CD14-positive monocyte (primary cell): ENCODE results near the gene HRH2. TPM values are rescaled to one million over a fixed set of nuclear protein-coding genes. Genes with fewer than 3 reads are reported as not detected.

Experiments used
- DNase-seq, 3 donors: peaks; one replicate each; pipeline ENCODE4 v3.0.0-alpha.2; 2011 to 2022
- H2AFZ ChIP-seq: 2 replicates; pipeline ENCODE4 v1.6.0; 2012; ENCODE audit warnings: mild to moderate bottlenecking, low read depth, low read length, inconsistent platforms; ENCODE audit not compliant: insufficient read depth, poor library complexity, severe bottlenecking
- H3K27ac ChIP-seq, 2 donors: 1 replicate in 1 of 2; 2 replicates in 1 of 2; pipeline ENCODE4 v1.5.1; 2012 to 2013; ENCODE audit warnings: low read length in 2 of 2, control low read depth in 1 of 2, inconsistent platforms in 1 of 2, low read depth in 1 of 2, mild to moderate bottlenecking in 1 of 2
- H3K27me3 ChIP-seq, 2 donors: one replicate each; pipeline versions ENCODE4 v1.6.0 to v1.6.1; 2011 to 2013; ENCODE audit warnings: low read length in 2 of 2; ENCODE audit not compliant: control insufficient read depth in 2 of 2, insufficient read depth in 2 of 2
- H3K36me3 ChIP-seq, 2 donors: replicated peaks in 1 of 2; 1 replicate in 1 of 2; 2 replicates in 1 of 2; pipeline versions ENCODE4 v1.5.1 to v1.6.1; 2012 to 2013; ENCODE audit warnings: low read length in 2 of 2, control low read depth in 1 of 2, inconsistent platforms in 1 of 2, mild to moderate bottlenecking in 1 of 2; ENCODE audit not compliant: insufficient read depth in 2 of 2, control insufficient read depth in 1 of 2
- H3K4me1 ChIP-seq, 2 donors: 1 replicate in 1 of 2; 2 replicates in 1 of 2; pipeline versions ENCODE4 v1.5.1 to v1.6.1; 2012 to 2013; ENCODE audit warnings: low read length in 2 of 2, control low read depth in 1 of 2, inconsistent platforms in 1 of 2, mild to moderate bottlenecking in 1 of 2, moderate library complexity in 1 of 2; ENCODE audit not compliant: insufficient read depth in 2 of 2, control insufficient read depth in 1 of 2
- H3K4me2 ChIP-seq: replicated peaks from 2 replicates; pipeline ENCODE3; 2012; ENCODE audit warnings: low read length, moderate library complexity, mild to moderate bottlenecking; ENCODE audit not compliant: poor library complexity, severe bottlenecking; ENCODE audit errors: extremely low read depth
- H3K4me3 ChIP-seq, 3 experiments: fragments of 200-600 bp in 1 of 3; sonication (generic) in 1 of 3; replicated peaks in 1 of 3; 1 replicate in 2 of 3; 2 replicates in 1 of 3; pipeline ENCODE4 v1.5.1; 2011 to 2013; ENCODE audit warnings: low read length in 3 of 3, mild to moderate bottlenecking in 3 of 3, control low read depth in 2 of 3, low read depth in 2 of 3, inconsistent platforms in 1 of 3, moderate library complexity in 1 of 3
- H3K79me2 ChIP-seq: 2 replicates; pipeline ENCODE4 v1.6.0; 2012; ENCODE audit warnings: mild to moderate bottlenecking, control low read depth, inconsistent platforms, low read length, moderate library complexity; ENCODE audit not compliant: insufficient read depth
- H3K9ac ChIP-seq: 2 replicates; pipeline ENCODE4 v1.6.0; 2017; ENCODE audit warnings: low read length, mild to moderate bottlenecking; ENCODE audit not compliant: insufficient read depth, poor library complexity, severe bottlenecking
- H3K9me3 ChIP-seq, 2 donors: replicated peaks in 1 of 2; 1 replicate in 1 of 2; 2 replicates in 1 of 2; pipeline versions ENCODE4 v1.5.1 to v1.6.1; 2012 to 2013; ENCODE audit warnings: low read length in 2 of 2, control low read depth in 1 of 2; ENCODE audit not compliant: control insufficient read depth in 1 of 2, insufficient read depth in 1 of 2
- H4K20me1 ChIP-seq: 2 replicates; pipeline ENCODE4 v1.6.0; 2012; ENCODE audit warnings: mild to moderate bottlenecking, low read length, control low read depth, moderate library complexity; ENCODE audit not compliant: insufficient read depth
- H3K27ac Mint-ChIP-seq, 7 donors: one replicate each; pipeline ENCODE4 v1.8.0; 2020; ENCODE audit warnings: mild to moderate bottlenecking in 7 of 7, mixed read lengths in 7 of 7, moderate library complexity in 6 of 7, inconsistent platforms in 2 of 7
- H3K27me3 Mint-ChIP-seq, 3 donors: one replicate each; pipeline ENCODE4 v1.8.0; 2021 to 2022; ENCODE audit warnings: low read depth in 3 of 3, mild to moderate bottlenecking in 3 of 3, mixed read lengths in 3 of 3, moderate library complexity in 3 of 3, inconsistent platforms in 1 of 3
- H3K36me3 Mint-ChIP-seq, 2 donors: one replicate each; pipeline ENCODE4 v1.8.0; 2020; ENCODE audit warnings: mixed read lengths in 2 of 2, inconsistent platforms in 1 of 2, mild to moderate bottlenecking in 1 of 2
- H3K4me1 Mint-ChIP-seq: one replicate; pipeline ENCODE4 v1.8.0; 2020; ENCODE audit warnings: mild to moderate bottlenecking, mixed read lengths
- H3K4me3 Mint-ChIP-seq, 2 donors: one replicate each; pipeline ENCODE4 v1.8.0; 2020; ENCODE audit warnings: mild to moderate bottlenecking in 2 of 2, mixed read lengths in 2 of 2, moderate library complexity in 1 of 2
- H3K9me3 Mint-ChIP-seq, 7 donors: one replicate each; pipeline ENCODE4 v1.8.0; 2020 to 2022; ENCODE audit warnings: mixed read lengths in 7 of 7, mild to moderate bottlenecking in 6 of 7, moderate library complexity in 6 of 7, inconsistent platforms in 2 of 7
- CTCF ChIP-seq: fragments of 200-600 bp; IDR thresholded peaks from one replicate; pipeline ENCODE4 v1.8.0; 2022; ENCODE audit warnings: antibody characterized with exemption, mild to moderate bottlenecking
- WGBS: methylation state at CpG from one replicate; pipeline ENCODE4 v1.1.5; 2013; ENCODE audit warnings: missing lambda C conversion rate; ENCODE audit not compliant: insufficient coverage; 5-methylcytosine and 5-hydroxymethylcytosine counted together
- intact Hi-C, 2 donors: fragments of 100-400 bp; cut with micrococcal nuclease; formaldehyde crosslinking; loops; one replicate each; pipeline versions ENCODE4 v1.15.0 to v1.15.1; 2023
- polyA plus RNA-seq, 3 donors: library from polyadenylated mRNA; depleted of rRNA in 1 of 3; unstranded in 2 of 3; stranded (reverse) in 1 of 3; fragments of 300-500 nt in 2 of 3; fragments of >200 nt in 1 of 3; fragmentation: Illumina TruSeq in 2 of 3; gene quantifications; 1 replicate in 2 of 3; 2 replicates in 1 of 3; pipeline ENCODE4 v1.2.3, GENCODE V29; 2012 to 2021

HRH2 gene
- polyA plus RNA-seq, 3 donors, result 10.6 to 71.7 (median 25.5) TPM

- Histone ChIP-seq H3K9me3 (no peaks in the 10 kb centered on the region), H3K4me1 (peaks cover 99 to 100% of the 10 kb centered on the region in 2 donors), H3K36me3 (peaks cover 3% of the 10 kb centered on the region in 2 donors), H3K9ac (no peak overlapping the region), H2AFZ (no peak overlapping the region), H4K20me1 (peaks cover 82% of the 10 kb centered on the region), H3K79me2 (peaks cover 100% of the 10 kb centered on the region), H3K4me2 (peak overlapping the region; percentile 47), H3K4me3 (peak overlapping the region in 1 of 3 experiments; percentile 35), H3K27ac (peak overlapping the region; percentile 38 to 76), H3K27me3 (no peaks in the 10 kb centered on the region)
- Mint-ChIP-seq H3K9me3 (peaks cover 0 to 2% (median 0%) of the 10 kb centered on the region in 7 donors), H3K4me1 (peaks cover 100% of the 10 kb centered on the region), H3K27me3 (peaks cover 0 to 2% (median 0%) of the 10 kb centered on the region in 3 donors), H3K27ac (peak overlapping the region; percentile 84 to 97 (median 92)), H3K4me3 (peak overlapping the region in 1 of 2 donors; percentile 69), H3K36me3 (peaks cover 21 to 52% of the 10 kb centered on the region in 2 donors)
- peak in 2 of 3 donors; percentile 49 to 59 for DNase-seq
- intact Hi-C loops, result no loop called here
- TF ChIP-seq CTCF, result no peak
- 6% methylated on average over 3 of the region's 3 CpGs for WGBS
These were observed 12.5 kb downstream of the HRH2 start for GRCh38 chr5:175670372-175670771.

- TF ChIP-seq CTCF, result no peak
- Mint-ChIP-seq H3K36me3 (peaks cover 25 to 55% of the 10 kb centered on the region in 2 donors), H3K9me3 (peaks cover 0 to 2% (median 0%) of the 10 kb centered on the region in 7 donors), H3K27me3 (peaks cover 0 to 2% (median 0%) of the 10 kb centered on the region in 3 donors), H3K4me3 (peak overlapping the region; percentile 55 to 69), H3K27ac (peak overlapping the region; percentile 84 to 97 (median 92)), H3K4me1 (peaks cover 100% of the 10 kb centered on the region)
- Histone ChIP-seq H3K9me3 (no peaks in the 10 kb centered on the region), H3K27ac (peak overlapping the region; percentile 38 to 76), H3K4me3 (peak overlapping the region in 1 of 3 experiments; percentile 35), H2AFZ (no peak overlapping the region), H3K4me1 (peaks cover 99 to 100% of the 10 kb centered on the region in 2 donors), H3K27me3 (no peaks in the 10 kb centered on the region), H3K36me3 (peaks cover 0 to 3% of the 10 kb centered on the region in 2 donors), H3K9ac (no peak overlapping the region), H4K20me1 (peaks cover 82% of the 10 kb centered on the region), H3K4me2 (peak overlapping the region; percentile 47), H3K79me2 (peaks cover 100% of the 10 kb centered on the region)
- peak in 2 of 3 donors; percentile 73 to 85 for DNase-seq
- WGBS, result 0% methylated on average over 4 of the region's 4 CpGs
- intact Hi-C loops, result no loop called here
These were observed 13.1 kb downstream of the HRH2 start for GRCh38 chr5:175671013-175671412.
